GM18526 (cell line): ENCODE measurements around the gene TMEM222.

Source experiments
- POLR2A ChIP-seq: IDR thresholded peaks from 3 replicates; pipeline ENCODE4 v1.6.1; 2011; ENCODE audit not compliant: insufficient read length; ENCODE audit errors: extremely low read depth

TMEM222 gene

GRCh38 chr1:27301052-27301422 lies 20.9 kb upstream of the TMEM222 start:
- no peak for TF ChIP-seq POLR2A

- no peak for TF ChIP-seq POLR2A
Measured at GRCh38 chr1:27301582-27302199, 20.3 kb upstream of the TMEM222 start.

GRCh38 chr1:27302612-27303011 lies 19.4 kb upstream of the TMEM222 start:
- no peak for TF ChIP-seq POLR2A

- no peak for TF ChIP-seq POLR2A
Measured at GRCh38 chr1:27303509-27303908, 18.5 kb upstream of the TMEM222 start.

- TF ChIP-seq POLR2A, result no peak
Measured at GRCh38 chr1:27306071-27306470, 15.9 kb upstream of the TMEM222 start.

GRCh38 chr1:27306892-27307761 lies 14.8 kb upstream of the TMEM222 start:
- no peak for TF ChIP-seq POLR2A

- no peak for TF ChIP-seq POLR2A
Measured at GRCh38 chr1:27307874-27308598, 13.9 kb upstream of the TMEM222 start.

- no peak for TF ChIP-seq POLR2A
Measured at GRCh38 chr1:27314169-27314568, 7.8 kb upstream of the TMEM222 start.

- TF ChIP-seq POLR2A, result no peak
Measured at GRCh38 chr1:27314737-27315136, 7.2 kb upstream of the TMEM222 start.

GRCh38 chr1:27316860-27317259 lies 5.1 kb upstream of the TMEM222 start:
- TF ChIP-seq POLR2A, result no peak

- TF ChIP-seq POLR2A, result no peak
Measured at GRCh38 chr1:27318136-27318535, 3.8 kb upstream of the TMEM222 start.

GRCh38 chr1:27318596-27318995 lies 3.4 kb upstream of the TMEM222 start:
- TF ChIP-seq POLR2A, result no peak

- no peak for TF ChIP-seq POLR2A
Measured at GRCh38 chr1:27322569-27323240, 742 bp downstream of the TMEM222 start.

- no peak for TF ChIP-seq POLR2A
Measured at GRCh38 chr1:27325286-27325685, 3.3 kb downstream of the TMEM222 start.

- no peak for TF ChIP-seq POLR2A
Measured at GRCh38 chr1:27327964-27328363, 6.0 kb downstream of the TMEM222 start.
